Keratinocyte (primary cell): ENCODE measurements around the gene TRAF3. TPM values are rescaled to one million over a fixed set of nuclear protein-coding genes. Genes with fewer than 3 reads are reported as not detected.

Source experiments
- DNase-seq: peaks from one replicate; pipeline ENCODE4 v3.0.0-alpha.2; 2011; ENCODE audit warnings: low read depth, missing footprints, low spot score
- FAIRE-seq: peaks from 2 replicates; lab custom pipeline; 2011; peaks lifted over from hg19 to GRCh38; lab: Jason Lieb, UNC
- H2AFZ ChIP-seq: 2 replicates; pipeline ENCODE4 v1.6.0; 2012; ENCODE audit warnings: low read length, control low read depth, inconsistent platforms; ENCODE audit not compliant: control insufficient read depth
- H3K27ac ChIP-seq: 2 replicates; pipeline ENCODE4 v1.5.1; 2011; ENCODE audit warnings: low read length; ENCODE audit not compliant: control insufficient read depth, insufficient read depth
- H3K27me3 ChIP-seq: 3 replicates; pipeline ENCODE4 v1.6.0; 2011; ENCODE audit warnings: low read length; ENCODE audit not compliant: control insufficient read depth, insufficient read depth; ENCODE audit errors: extremely low read depth
- H3K36me3 ChIP-seq, 2 experiments: 2 replicates in 1 of 2; 3 replicates in 1 of 2; pipeline ENCODE4 v1.5.1; 2011; ENCODE audit warnings: low read length in 2 of 2, mild to moderate bottlenecking in 1 of 2; ENCODE audit not compliant: control insufficient read depth in 2 of 2, insufficient read depth in 2 of 2; ENCODE audit errors: extremely low read depth in 1 of 2
- H3K4me1 ChIP-seq: 3 replicates; pipeline ENCODE4 v1.5.1; 2011; ENCODE audit warnings: low read length; ENCODE audit not compliant: control insufficient read depth, insufficient read depth; ENCODE audit errors: extremely low read depth
- H3K4me2 ChIP-seq: 3 replicates; pipeline ENCODE4 v1.6.0; 2011; ENCODE audit warnings: low read depth, low read length; ENCODE audit not compliant: control insufficient read depth, insufficient read depth; ENCODE audit errors: extremely low read depth
- H3K4me3 ChIP-seq, 3 experiments: fragments of 200-600 bp in 1 of 3; sonication (generic) in 1 of 3; 2 replicates in 2 of 3; 3 replicates in 1 of 3; pipeline ENCODE4 v1.5.1; 2011 to 2016; ENCODE audit warnings: low read length in 3 of 3, mild to moderate bottlenecking in 3 of 3, control low read depth in 2 of 3, inconsistent platforms in 1 of 3, low read depth in 1 of 3, mixed read lengths in 1 of 3, mixed run types in 1 of 3, moderate library complexity in 1 of 3; ENCODE audit not compliant: control insufficient read depth in 2 of 3, insufficient read depth in 2 of 3; ENCODE audit errors: extremely low read depth in 1 of 3
- H3K79me2 ChIP-seq: 2 replicates; pipeline ENCODE4 v1.6.0; 2012; ENCODE audit warnings: low read length; ENCODE audit not compliant: control insufficient read depth, insufficient read depth
- H3K9ac ChIP-seq: 3 replicates; pipeline ENCODE4 v1.6.0; 2011; ENCODE audit warnings: low read length; ENCODE audit not compliant: control insufficient read depth, insufficient read depth; ENCODE audit errors: extremely low read depth
- H3K9me1 ChIP-seq: 3 replicates; pipeline ENCODE4 v1.6.0; 2011; ENCODE audit warnings: low read length; ENCODE audit not compliant: control insufficient read depth, insufficient read depth; ENCODE audit errors: extremely low read depth
- H3K9me3 ChIP-seq: 2 replicates; pipeline ENCODE4 v1.5.1; 2012; ENCODE audit warnings: low read depth, low read length; ENCODE audit not compliant: control insufficient read depth
- H4K20me1 ChIP-seq: 3 replicates; pipeline ENCODE4 v1.6.0; 2011; ENCODE audit warnings: low read length; ENCODE audit not compliant: control insufficient read depth, insufficient read depth; ENCODE audit errors: extremely low read depth
- EZH2 ChIP-seq: IDR thresholded peaks from one replicate; pipeline ENCODE4 v1.6.1; 2012; ENCODE audit warnings: inconsistent platforms, mild to moderate bottlenecking, low read length, moderate library complexity
- dilution Hi-C: fragments of 300-500 bp; cut with MboI; formaldehyde crosslinking; loops from one replicate; pipeline ENCODE4 v1.7.0; 2020; ENCODE audit warnings: low sequenced_read_pairs; ENCODE audit not compliant: extremely low pct_ligation_motif_present
- polyA plus RNA-seq, 5 experiments: library from polyadenylated mRNA; depleted of rRNA in 3 of 5; stranded (reverse) in 3 of 5; stranded (forward) in 1 of 5; unstranded in 1 of 5; fragments of >200 nt; gene quantifications; 1 replicate in 1 of 5; 2 replicates in 3 of 5; 3 replicates in 1 of 5; pipeline versions ENCODE4 v1.2.1 to v1.2.3, GENCODE V29; 2011 to 2012; ENCODE audit warnings: missing spikeins in 2 of 5, low read depth in 1 of 5, low replicate concordance in 1 of 5
- TF ChIP-seq, protein P1 (sequence below), 3 experiments: IDR thresholded peaks in 1 of 3; conservative IDR thresholded peaks in 1 of 3; optimal IDR thresholded peaks in 1 of 3; 2 replicates in 2 of 3; 3 replicates in 1 of 3; pipeline versions ENCODE3 to v1.5.1; 2011; ENCODE audit warnings: low read length in 3 of 3, mild to moderate bottlenecking in 3 of 3, moderate library complexity in 2 of 3, control low read depth in 1 of 3, inconsistent platforms in 1 of 3; ENCODE audit not compliant: insufficient read depth in 2 of 3; ENCODE audit errors: extremely low read depth in 1 of 3

TRAF3 gene
- polyA plus RNA-seq, 1 donor (not counting 4 experiments of a cell fraction or from before 2014, with no cell fraction given) = 12.5 TPM

DNA sequence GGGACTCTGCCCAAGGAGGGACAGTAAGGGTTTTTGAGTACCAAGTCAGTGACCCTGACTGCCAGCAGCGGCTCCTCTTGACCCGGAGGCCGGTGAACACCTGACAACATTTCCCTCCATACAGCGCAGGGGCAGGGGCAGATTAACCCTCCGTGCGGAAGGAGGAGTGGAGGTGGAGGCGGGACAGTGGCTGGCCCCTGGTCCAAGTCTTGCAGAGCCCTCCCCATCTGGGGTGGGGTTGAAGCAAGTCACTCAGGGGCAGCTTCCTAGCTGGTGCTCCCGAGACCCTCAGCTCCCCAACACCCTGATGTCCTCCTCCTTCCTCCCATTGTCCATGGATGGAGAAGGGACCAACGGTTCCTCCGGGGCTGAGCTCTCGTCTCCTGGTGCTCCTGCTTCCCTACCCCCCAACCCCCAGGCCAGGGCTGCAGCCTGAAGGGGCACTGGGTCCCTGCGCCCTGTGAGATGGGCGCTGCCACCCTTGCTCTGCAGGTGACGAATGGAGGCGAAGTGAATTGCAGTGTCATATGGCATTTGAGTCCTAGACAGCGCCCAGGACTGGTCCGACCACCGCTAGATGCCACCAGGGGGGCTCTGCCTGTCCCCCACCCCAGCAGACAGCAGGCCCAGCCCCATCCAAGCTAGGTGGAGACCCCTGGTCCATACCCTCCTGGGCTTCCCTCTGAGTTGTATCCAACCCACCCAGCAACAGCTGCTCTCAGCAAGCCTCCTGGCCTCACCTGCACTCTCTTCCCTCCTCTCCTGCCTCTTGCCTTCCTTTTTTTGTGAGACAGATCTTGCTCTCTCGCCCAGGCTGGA is 138.3 kb downstream of the TRAF3 start:
- Histone ChIP-seq H3K4me1 (no peaks in the 10 kb centered on the region), H3K4me2 (no peak overlapping the region), H3K27ac (no peak overlapping the region), H3K9ac (no peak overlapping the region), H3K9me3 (no peaks in the 10 kb centered on the region), H4K20me1 (no peaks in the 10 kb centered on the region), H2AFZ (no peak overlapping the region), H3K36me3 (peaks cover 0 to 2% of the 10 kb centered on the region in 2 experiments), H3K9me1 (no peaks in the 10 kb centered on the region), H3K27me3 (no peaks in the 10 kb centered on the region), H3K4me3 (no peak overlapping the region), H3K79me2 (no peaks in the 10 kb centered on the region)
- no peak for FAIRE-seq
- DNase-seq = no peak
- dilution Hi-C loops = no loop called here
- TF ChIP-seq, protein P1, sequence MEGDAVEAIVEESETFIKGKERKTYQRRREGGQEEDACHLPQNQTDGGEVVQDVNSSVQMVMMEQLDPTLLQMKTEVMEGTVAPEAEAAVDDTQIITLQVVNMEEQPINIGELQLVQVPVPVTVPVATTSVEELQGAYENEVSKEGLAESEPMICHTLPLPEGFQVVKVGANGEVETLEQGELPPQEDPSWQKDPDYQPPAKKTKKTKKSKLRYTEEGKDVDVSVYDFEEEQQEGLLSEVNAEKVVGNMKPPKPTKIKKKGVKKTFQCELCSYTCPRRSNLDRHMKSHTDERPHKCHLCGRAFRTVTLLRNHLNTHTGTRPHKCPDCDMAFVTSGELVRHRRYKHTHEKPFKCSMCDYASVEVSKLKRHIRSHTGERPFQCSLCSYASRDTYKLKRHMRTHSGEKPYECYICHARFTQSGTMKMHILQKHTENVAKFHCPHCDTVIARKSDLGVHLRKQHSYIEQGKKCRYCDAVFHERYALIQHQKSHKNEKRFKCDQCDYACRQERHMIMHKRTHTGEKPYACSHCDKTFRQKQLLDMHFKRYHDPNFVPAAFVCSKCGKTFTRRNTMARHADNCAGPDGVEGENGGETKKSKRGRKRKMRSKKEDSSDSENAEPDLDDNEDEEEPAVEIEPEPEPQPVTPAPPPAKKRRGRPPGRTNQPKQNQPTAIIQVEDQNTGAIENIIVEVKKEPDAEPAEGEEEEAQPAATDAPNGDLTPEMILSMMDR (optimal IDR thresholded peaks at IDR 0.05 in 1 of 3, IDR thresholded peaks at IDR 0.05 in 1 of 3, conservative IDR thresholded peaks at IDR 0.05 in 1 of 3; ENCODE audit: extremely low read depth in 1 of 3, insufficient read depth in 2 of 3, low read length in 3 of 3) = no peak
- TF ChIP-seq EZH2 = no peak

DNA sequence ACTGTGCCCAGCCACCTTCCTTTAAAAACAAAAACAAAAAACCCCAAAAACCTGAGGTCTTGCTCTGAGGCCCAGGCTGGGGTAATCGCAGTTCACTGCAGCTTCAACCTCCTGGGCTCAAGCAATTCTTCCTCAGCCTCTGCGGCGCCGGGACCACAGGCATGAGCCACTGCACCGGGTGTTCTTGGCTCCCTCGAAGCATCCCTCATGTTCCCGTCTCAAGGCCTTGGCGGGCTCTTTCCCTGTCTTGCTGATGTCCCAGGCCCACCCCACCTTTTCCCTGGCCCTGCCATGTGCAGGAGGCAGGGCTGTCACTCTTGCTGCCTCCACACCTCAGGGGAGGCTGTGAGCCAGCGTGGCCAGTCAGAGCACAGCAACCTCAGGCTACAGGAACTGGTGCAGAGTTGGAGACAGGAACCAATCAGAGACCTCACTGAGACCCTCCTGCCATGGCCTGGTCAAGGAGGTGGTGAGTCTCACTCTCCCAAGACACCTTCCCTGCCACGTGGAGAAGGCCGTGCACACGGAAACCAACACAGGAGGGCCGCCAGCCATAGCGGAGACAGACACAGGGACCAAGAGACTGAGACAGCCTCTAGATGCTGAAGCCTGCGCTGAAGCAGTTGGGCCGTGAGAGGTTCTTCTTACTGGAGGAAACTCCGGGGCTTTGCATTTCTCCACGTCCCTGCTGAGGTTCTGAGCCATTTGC is 139.3 kb downstream of the TRAF3 start:
- Histone ChIP-seq H3K27ac (no peak overlapping the region), H3K9me1 (no peaks in the 10 kb centered on the region), H3K4me3 (no peak overlapping the region), H3K4me2 (no peak overlapping the region), H2AFZ (no peak overlapping the region), H3K36me3 (peaks cover 0 to 2% of the 10 kb centered on the region in 2 experiments), H3K9ac (no peak overlapping the region), H3K27me3 (no peaks in the 10 kb centered on the region), H4K20me1 (no peaks in the 10 kb centered on the region), H3K79me2 (no peaks in the 10 kb centered on the region), H3K9me3 (no peaks in the 10 kb centered on the region), H3K4me1 (no peaks in the 10 kb centered on the region)
- FAIRE-seq (no peak), DNase-seq (no peak)
- TF ChIP-seq, protein P1 (optimal IDR thresholded peaks at IDR 0.05 in 1 of 3, IDR thresholded peaks at IDR 0.05 in 1 of 3, conservative IDR thresholded peaks at IDR 0.05 in 1 of 3; ENCODE audit: extremely low read depth in 1 of 3, insufficient read depth in 2 of 3, low read length in 3 of 3) = no peak
- no peak for TF ChIP-seq EZH2
- dilution Hi-C loops = no loop called here
